Fibroblast of lung (primary cell): ENCODE results near the gene CDKN2A. TPM values are rescaled to one million over a fixed set of nuclear protein-coding genes. Genes with fewer than 3 reads are reported as not detected.
A peak's percentile ranks its signal among the peaks of the same experiment; 100 is the strongest.

Experiments
- DNase-seq, 2 donors: peaks; one replicate each; pipeline versions ENCODE4 v3.0.0 to v3.0.0-alpha.2; 2010; ENCODE audit warnings: low read depth in 2 of 2
- H2AFZ ChIP-seq: 2 replicates; pipeline ENCODE4 v1.5.1; 2012; ENCODE audit warnings: low read length, control low read depth, inconsistent platforms
- H3K27ac ChIP-seq: 2 replicates; pipeline ENCODE4 v1.5.1; 2011; ENCODE audit warnings: low read length, control low read depth; ENCODE audit not compliant: insufficient read depth
- H3K27me3 ChIP-seq: 2 replicates; pipeline ENCODE4 v1.5.1; 2011; ENCODE audit warnings: mild to moderate bottlenecking, low read length; ENCODE audit not compliant: control insufficient read depth, insufficient read depth
- H3K36me3 ChIP-seq: 2 replicates; pipeline ENCODE4 v1.5.1; 2011; ENCODE audit warnings: low read length; ENCODE audit not compliant: control insufficient read depth, insufficient read depth
- H3K4me1 ChIP-seq: 2 replicates; pipeline ENCODE4 v1.5.1; 2011; ENCODE audit warnings: low read length; ENCODE audit not compliant: control insufficient read depth, insufficient read depth; ENCODE audit errors: extremely low read depth
- H3K4me2 ChIP-seq: 2 replicates; pipeline ENCODE4 v1.5.1; 2011; ENCODE audit warnings: low read length, control low read depth; ENCODE audit not compliant: insufficient read depth; ENCODE audit errors: extremely low read depth
- H3K4me3 ChIP-seq, 4 experiments: fragments of 200-600 bp in 1 of 4; sonication (generic) in 1 of 4; replicated peaks in 1 of 4; 2 replicates each; pipeline ENCODE4 v1.5.1; 2011 to 2016; ENCODE audit warnings: low read length in 4 of 4, low read depth in 3 of 4, mild to moderate bottlenecking in 3 of 4, control low read depth in 2 of 4, inconsistent platforms in 1 of 4, mixed read lengths in 1 of 4; ENCODE audit not compliant: insufficient read depth in 1 of 4; ENCODE audit errors: control extremely low read depth in 1 of 4
- H3K79me2 ChIP-seq: 2 replicates; pipeline ENCODE4 v1.5.1; 2012; ENCODE audit warnings: mild to moderate bottlenecking, low read length, inconsistent platforms; ENCODE audit not compliant: control insufficient read depth, insufficient read depth
- H3K9ac ChIP-seq: 2 replicates; pipeline ENCODE4 v1.5.1; 2011; ENCODE audit warnings: mild to moderate bottlenecking, low read length, control low read depth; ENCODE audit not compliant: insufficient read depth
- H3K9me3 ChIP-seq: 2 replicates; pipeline ENCODE4 v1.5.1; 2012; ENCODE audit warnings: low read depth, low read length; ENCODE audit not compliant: control insufficient read depth, insufficient read depth
- H4K20me1 ChIP-seq: 2 replicates; pipeline ENCODE4 v1.5.1; 2011; ENCODE audit warnings: low read length; ENCODE audit not compliant: control insufficient read depth, insufficient read depth; ENCODE audit errors: extremely low read depth
- CTCF ChIP-seq, 2 donors: IDR thresholded peaks in 1 of 2; conservative IDR thresholded peaks in 1 of 2; 1 replicate in 1 of 2; 2 replicates in 1 of 2; pipeline ENCODE4 v1.5.1; 2011 to 2012; ENCODE audit warnings: low read length in 2 of 2, control low read depth in 1 of 2, inconsistent platforms in 1 of 2, low read depth in 1 of 2, mild to moderate bottlenecking in 1 of 2
- EZH2 ChIP-seq: IDR thresholded peaks from 2 replicates; pipeline ENCODE4 v1.5.1; 2012; ENCODE audit warnings: low read length, control low read depth, mild to moderate bottlenecking; ENCODE audit errors: missing control alignments
- polyA plus RNA-seq, 2 donors: library from polyadenylated mRNA; depleted of rRNA in 1 of 2; stranded (reverse) in 1 of 2; unstranded in 1 of 2; fragments of >200 nt; gene quantifications; 2 replicates each; pipeline ENCODE4 v1.2.1, GENCODE V29; 2011 to 2012; ENCODE audit warnings: missing spikeins in 1 of 2
- total RNA-seq: library from RNA; depleted of rRNA; stranded (reverse); fragments of >200 nt; gene quantifications from 2 replicates; pipeline ENCODE4 v1.2.1, GENCODE V29; 2014

CDKN2A gene
- total and polyA plus RNA-seq, 2 donors (not counting 1 experiment from before 2014, with no cell fraction given), result 19.2 to 23.5 TPM

- Histone ChIP-seq H3K27me3 (no peaks in the 10 kb centered on the region), H4K20me1 (no peaks in the 10 kb centered on the region), H3K36me3 (no peaks in the 10 kb centered on the region), H3K4me2 (peak overlapping the region; percentile 95), H3K4me1 (peaks cover 4% of the 10 kb centered on the region), H2AFZ (peak overlapping the region; percentile 65), H3K9me3 (no peaks in the 10 kb centered on the region), H3K27ac (peak overlapping the region; percentile 80), H3K4me3 (peak overlapping the region in 3 of 4 experiments; percentile 5 to 27 (median 5)), H3K79me2 (peaks cover 10% of the 10 kb centered on the region), H3K9ac (no peak overlapping the region)
- no peak for DNase-seq
- TF ChIP-seq EZH2 (no peak), CTCF (conservative IDR thresholded peaks at IDR 0.05 in 1 of 2, IDR thresholded peaks at IDR 0.05 in 1 of 2; ENCODE audit: low read depth in 1 of 2, low read length in 2 of 2) (no peak)
These were observed 5.9 kb downstream of the CDKN2A start for GRCh38 chr9:21988056-21988990.

GRCh38 chr9:21985964-21986667 is 8.1 kb downstream of the CDKN2A start:
- no peak overlapping the region for H3K4me3 ChIP-seq
- no peaks in the 10 kb centered on the region for H3K27me3 ChIP-seq
- H3K4me2 ChIP-seq, result no peak overlapping the region
- no peak overlapping the region for H2AFZ ChIP-seq
- peaks cover 2% of the 10 kb centered on the region for H3K79me2 ChIP-seq
- TF ChIP-seq CTCF (conservative IDR thresholded peaks at IDR 0.05 in 1 of 2, IDR thresholded peaks at IDR 0.05 in 1 of 2; ENCODE audit: low read depth in 1 of 2, low read length in 2 of 2) (no peak), EZH2 (no peak)
- no peak for DNase-seq
- no peaks in the 10 kb centered on the region for H3K9me3 ChIP-seq
- H3K9ac ChIP-seq, result no peak overlapping the region
- H3K4me1 ChIP-seq, result peaks cover 3% of the 10 kb centered on the region
- H4K20me1 ChIP-seq, result no peaks in the 10 kb centered on the region
- no peak overlapping the region for H3K27ac ChIP-seq
- H3K36me3 ChIP-seq, result no peaks in the 10 kb centered on the region

GRCh38 chr9:21984101-21984500 is 10.1 kb downstream of the CDKN2A start:
- Histone ChIP-seq H4K20me1 (no peaks in the 10 kb centered on the region), H3K9me3 (no peaks in the 10 kb centered on the region)
- DNase-seq, result no peak

More at GRCh38 chr9:21984101-21984500, 10.1 kb downstream of the CDKN2A start:
- no peak overlapping the region for H3K9ac ChIP-seq
- peaks cover 3% of the 10 kb centered on the region for H3K27me3 ChIP-seq
- no peak overlapping the region for H3K4me2 ChIP-seq
- no peaks in the 10 kb centered on the region for H3K79me2 ChIP-seq
- TF ChIP-seq CTCF (conservative IDR thresholded peaks at IDR 0.05 in 1 of 2, IDR thresholded peaks at IDR 0.05 in 1 of 2; ENCODE audit: low read depth in 1 of 2, low read length in 2 of 2) (no peak), EZH2 (no peak)
- no peak overlapping the region for H3K27ac ChIP-seq
- no peak overlapping the region for H2AFZ ChIP-seq
- H3K36me3 ChIP-seq, result no peaks in the 10 kb centered on the region
- H3K4me1 ChIP-seq, result no peaks in the 10 kb centered on the region
- H3K4me3 ChIP-seq, result no peak overlapping the region
